GM19438 (cell line): ENCODE results near the gene PDGFC.

ENCODE experiments used
- ATAC-seq: cut with Tn5 transposase; IDR thresholded peaks from one replicate; pipeline ENCODE4 v1.9.1; 2021; ENCODE audit warnings: low read depth; ENCODE audit not compliant: unreplicated experiment

The PDGFC gene

GRCh38 chr4:156763511-156763910, 208.1 kb downstream of the PDGFC start:
- no peak for ATAC-seq

GRCh38 chr4:156762851-156763250, 208.7 kb downstream of the PDGFC start:
- no peak for ATAC-seq

- no peak for ATAC-seq
These were observed 215.5 kb downstream of the PDGFC start for GRCh38 chr4:156756118-156756517.

GRCh38 chr4:156754832-156755570, 216.6 kb downstream of the PDGFC start:
- no peak for ATAC-seq

- ATAC-seq = no peak
These were observed 220.1 kb downstream of the PDGFC start for GRCh38 chr4:156751486-156751885.

GRCh38 chr4:156749426-156750403, 221.9 kb downstream of the PDGFC start:
- no peak for ATAC-seq

- ATAC-seq = no peak
These were observed 225.5 kb downstream of the PDGFC start for GRCh38 chr4:156746111-156746510.

DNA sequence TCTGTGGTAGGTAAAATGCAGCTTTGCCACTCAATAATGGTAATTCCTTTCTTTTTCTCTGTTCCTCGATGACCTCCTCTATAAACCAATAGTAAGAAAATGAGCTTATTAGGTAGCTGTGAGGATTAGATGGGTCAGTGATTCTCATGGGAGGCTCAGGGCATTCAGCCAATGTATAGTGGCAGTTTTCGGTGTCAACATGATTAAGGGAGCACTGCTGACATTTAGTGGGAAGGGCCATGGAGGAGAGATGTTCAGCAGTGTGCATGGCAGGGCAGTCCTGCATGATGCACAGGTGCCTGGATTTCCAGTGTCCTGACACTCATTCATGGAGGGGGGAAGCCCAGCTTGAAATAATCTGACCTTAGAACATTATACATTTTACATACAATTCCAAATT, 232.8 kb downstream of the PDGFC start:
- ATAC-seq = no peak

GRCh38 chr4:156734965-156735895, 236.4 kb downstream of the PDGFC start:
- no peak for ATAC-seq

DNA sequence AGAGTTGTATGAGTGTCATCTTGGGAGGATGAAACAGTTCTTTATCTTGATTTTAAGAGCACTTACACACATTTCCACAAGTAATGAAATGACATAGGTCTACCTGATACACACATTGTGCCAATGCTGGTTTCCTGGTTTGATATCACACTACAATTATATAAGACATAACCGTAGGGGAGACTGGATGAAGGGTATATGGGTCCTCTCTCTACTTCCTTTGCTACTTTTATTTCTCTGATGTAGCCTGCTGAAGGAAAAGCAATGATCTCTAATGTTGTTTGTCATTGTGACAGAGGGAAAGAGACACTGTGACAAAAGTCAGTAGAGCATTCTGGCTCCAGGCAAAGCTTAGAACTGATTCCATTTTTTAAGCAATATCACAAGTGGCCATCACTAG, 238.0 kb downstream of the PDGFC start:
- no peak for ATAC-seq

DNA sequence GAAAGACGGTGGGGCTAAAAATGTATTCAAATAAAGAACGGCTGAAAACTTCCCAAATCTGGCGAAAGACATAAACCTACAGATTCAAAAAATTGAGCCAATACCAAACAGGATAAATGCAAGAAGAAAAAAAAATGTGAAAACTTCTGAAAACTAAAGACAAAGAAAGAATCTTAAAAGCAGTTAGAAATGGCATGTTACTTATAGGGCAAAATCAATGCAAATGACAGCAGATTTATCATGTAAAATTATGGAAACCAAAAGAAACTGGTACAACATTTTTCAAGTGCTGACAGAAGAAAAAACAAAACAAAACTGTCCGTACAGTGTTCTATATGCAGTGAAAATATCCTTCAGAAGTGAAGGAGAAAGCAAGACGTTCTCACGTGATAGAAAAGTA, 239.0 kb downstream of the PDGFC start:
- ATAC-seq = no peak

GRCh38 chr4:156729416-156729815, 242.2 kb downstream of the PDGFC start:
- no peak for ATAC-seq

- no peak for ATAC-seq
These were observed 246.3 kb downstream of the PDGFC start for GRCh38 chr4:156725257-156725656.

GRCh38 chr4:156723951-156724668, 247.5 kb downstream of the PDGFC start:
- ATAC-seq = no peak

- ATAC-seq = no peak
These were observed 253.4 kb downstream of the PDGFC start for GRCh38 chr4:156718226-156718625.

DNA sequence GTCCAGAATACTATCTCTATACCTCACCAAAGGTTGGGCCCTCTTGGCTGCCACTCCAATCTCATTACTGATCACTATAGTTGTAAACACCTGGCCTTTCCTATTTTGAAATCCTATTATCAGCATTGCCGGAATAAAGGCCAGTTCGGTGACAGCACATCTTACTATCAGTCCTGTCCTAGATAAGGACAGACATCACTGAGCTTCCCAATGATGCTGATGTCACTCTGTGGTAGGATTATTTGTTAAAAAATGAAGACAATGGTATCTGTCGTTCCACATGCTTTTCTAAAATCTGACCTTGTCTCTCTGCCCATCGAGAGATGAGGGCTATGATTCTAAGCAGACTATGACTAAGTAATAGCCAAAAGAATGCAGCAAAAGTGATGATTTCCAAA, 260.4 kb downstream of the PDGFC start:
- ATAC-seq = no peak
